Uterus (tissue), 4 donors: Measurements from ENCODE around the gene DAPK3. TPM values are rescaled to one million over a fixed set of nuclear protein-coding genes. Genes with fewer than 3 reads are reported as not detected.
A peak's percentile ranks its signal among the peaks of the same experiment; 100 is the strongest.

ENCODE experiments used
- DNase-seq, 2 donors: peaks; one replicate each; pipeline ENCODE4 v3.0.0-alpha.2; 2019 to 2020
- H3K27ac ChIP-seq, 2 donors: fragments of 200-600 bp; sonication (generic); 1 replicate in 1 of 2; 2 replicates in 1 of 2; pipeline ENCODE4 v1.5.1; 2016 to 2018
- H3K27me3 ChIP-seq, 2 donors: fragments of 200-600 bp; sonication (generic); one replicate each; pipeline ENCODE4 v1.5.1; 2018 to 2019; ENCODE audit warnings: control low read depth in 1 of 2
- H3K36me3 ChIP-seq, 2 donors: fragments of 200-600 bp; sonication (generic); one replicate each; pipeline ENCODE4 v1.5.1; 2019; ENCODE audit warnings: control low read depth in 1 of 2
- H3K4me1 ChIP-seq, 2 donors: fragments of 200-600 bp; sonication (generic); one replicate each; pipeline ENCODE4 v1.5.1; 2018 to 2019; ENCODE audit warnings: control low read depth in 1 of 2
- H3K4me3 ChIP-seq, 2 donors: fragments of 200-600 bp; sonication (generic); 1 replicate in 1 of 2; 2 replicates in 1 of 2; pipeline ENCODE4 v1.5.1; 2018 to 2019; ENCODE audit warnings: mild to moderate bottlenecking in 1 of 2
- H3K9me3 ChIP-seq, 2 donors: fragments of 200-600 bp; sonication (generic); one replicate each; pipeline ENCODE4 v1.5.1; 2019; ENCODE audit warnings: control low read depth in 1 of 2
- CTCF ChIP-seq, 4 experiments: fragments of 200-600 bp in 2 of 4; fragments of 450-650 bp in 2 of 4; sonication (generic) in 2 of 4; IDR thresholded peaks; one replicate each; pipeline ENCODE4 v1.5.1; 2016 to 2019; ENCODE audit warnings: antibody characterized with exemption in 4 of 4, mild to moderate bottlenecking in 2 of 4, moderate library complexity in 1 of 4
- POLR2A ChIP-seq, 2 donors: fragments of 450-650 bp; IDR thresholded peaks; one replicate each; pipeline ENCODE4 v1.6.1; 2016; ENCODE audit warnings: antibody characterized with exemption in 2 of 2, mild to moderate bottlenecking in 1 of 2, moderate library complexity in 1 of 2
- intact Hi-C: fragments of 100-400 bp; cut with DNase I; formaldehyde crosslinking; loops from one replicate; pipeline ENCODE4 v1.15.1; 2023; ENCODE audit warnings: low total_unique reads
- total RNA-seq, 4 donors: library from RNA; depleted of rRNA in 3 of 4; stranded (reverse); fragments of >200 nt in 3 of 4; gene quantifications; one replicate each; pipeline versions ENCODE4 v1.1.0 to v1.2.4, GENCODE V29; 2014 to 2023
- donor health status: DM: yes; HTN: yes; CAD: no.

The DAPK3 gene
- total RNA-seq, 4 donors from 2014 or later, result 7.1 to 119 (median 91.9) TPM

GRCh38 chr19:4016903-4017638 lies 46.2 kb upstream of the DAPK3 start:
- H3K4me1 ChIP-seq, result peaks cover 0 to 23% of the 10 kb centered on the region in 2 donors
- no peak overlapping the region for H3K4me3 ChIP-seq
- no peak overlapping the region for H3K27ac ChIP-seq
- no peaks in the 10 kb centered on the region for H3K36me3 ChIP-seq
- DNase-seq, result no peak
- no peaks in the 10 kb centered on the region for H3K9me3 ChIP-seq
- TF ChIP-seq CTCF (IDR thresholded peaks at IDR 0.05) (no peak), POLR2A (IDR thresholded peaks at IDR 0.05) (no peak)
- H3K27me3 ChIP-seq, result no peaks in the 10 kb centered on the region
- intact Hi-C loops, result no loop called here

- Histone ChIP-seq H3K36me3 (no peaks in the 10 kb centered on the region), H3K27ac (peak overlapping the region; percentile 57 to 65), H3K9me3 (no peaks in the 10 kb centered on the region), H3K4me3 (no peak overlapping the region), H3K4me1 (peaks cover 0 to 24% of the 10 kb centered on the region in 2 donors), H3K27me3 (no peaks in the 10 kb centered on the region)
- intact Hi-C loops, result no loop called here
- no peak for DNase-seq
- TF ChIP-seq CTCF (IDR thresholded peaks at IDR 0.05), result no peak
- no peak for TF ChIP-seq POLR2A (IDR thresholded peaks at IDR 0.05)
Measured at GRCh38 chr19:4016486-4016885, 45.6 kb upstream of the DAPK3 start.

GRCh38 chr19:4015705-4016402 lies 45.0 kb upstream of the DAPK3 start:
- TF ChIP-seq CTCF (IDR thresholded peaks at IDR 0.05) (no peak), POLR2A (IDR thresholded peaks at IDR 0.05) (no peak)
- intact Hi-C loops, result no loop called here
- Histone ChIP-seq H3K4me1 (peaks cover 0 to 28% of the 10 kb centered on the region in 2 donors), H3K27ac (peak overlapping the region; percentile 57 to 65), H3K4me3 (no peak overlapping the region), H3K36me3 (no peaks in the 10 kb centered on the region), H3K27me3 (no peaks in the 10 kb centered on the region), H3K9me3 (no peaks in the 10 kb centered on the region)
- DNase-seq, result peak; percentile 43 to 63

GRCh38 chr19:4014541-4015491 lies 43.9 kb upstream of the DAPK3 start:
- no peak for DNase-seq
- no peaks in the 10 kb centered on the region for H3K9me3 ChIP-seq
- H3K36me3 ChIP-seq, result no peaks in the 10 kb centered on the region
- H3K4me1 ChIP-seq, result peaks cover 0 to 39% of the 10 kb centered on the region in 2 donors
- H3K27ac ChIP-seq, result peak overlapping the region; percentile 57 to 65
- no peak for TF ChIP-seq POLR2A (IDR thresholded peaks at IDR 0.05)
- TF ChIP-seq CTCF (IDR thresholded peaks at IDR 0.05), result no peak
- no peaks in the 10 kb centered on the region for H3K27me3 ChIP-seq
- no peak overlapping the region for H3K4me3 ChIP-seq
- intact Hi-C loops, result no loop called here
